COLO668 (cell line): ENCODE measurements around the gene FAAH2.
"Not testable (repeated sequence)": the region's sequence is repeated elsewhere in the genome, so short reads cannot be mapped to it uniquely, and the experiment has no call there.

Experiments used
- DNase-seq: peaks from one replicate; lab custom pipeline; 2025; ENCODE audit not compliant: unreplicated experiment; lab: John Stamatoyannopoulos, UW

The FAAH2 gene

DNA sequence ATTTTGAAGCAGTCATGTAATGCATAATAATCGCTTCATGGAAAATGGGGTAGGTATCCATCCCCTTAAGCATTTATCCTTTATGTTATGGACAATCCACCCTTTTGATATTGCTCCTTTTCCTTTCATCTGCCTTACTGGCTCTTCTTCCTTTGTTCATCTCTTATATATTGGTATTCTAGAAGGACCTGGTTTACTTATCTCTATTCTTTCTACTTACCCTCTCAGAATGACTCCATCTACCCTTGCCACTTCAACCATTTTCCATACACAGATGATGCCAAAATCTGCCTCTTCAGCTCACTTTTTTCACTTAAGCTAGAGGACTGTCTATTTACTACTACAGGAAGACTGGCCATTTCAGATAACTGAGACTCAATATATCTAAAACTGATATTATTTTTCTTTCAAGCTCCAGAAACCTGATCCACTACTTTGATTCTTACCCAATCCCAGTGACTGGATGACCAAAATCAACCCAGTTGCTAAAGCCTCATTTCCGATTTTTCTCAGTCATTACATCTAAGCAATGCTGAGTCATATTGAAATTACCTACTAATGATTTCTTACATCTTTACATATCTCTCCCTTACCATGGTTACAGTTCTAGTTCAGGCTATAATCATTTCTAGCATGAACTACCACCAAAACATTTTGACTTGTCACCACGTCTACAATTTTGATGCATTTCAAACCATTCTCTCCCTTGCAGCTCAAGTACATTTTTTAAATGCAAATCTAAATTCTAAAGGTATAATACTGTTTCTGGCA, 93.7 kb downstream of the FAAH2 start:
- DNase-seq: no peak

DNA sequence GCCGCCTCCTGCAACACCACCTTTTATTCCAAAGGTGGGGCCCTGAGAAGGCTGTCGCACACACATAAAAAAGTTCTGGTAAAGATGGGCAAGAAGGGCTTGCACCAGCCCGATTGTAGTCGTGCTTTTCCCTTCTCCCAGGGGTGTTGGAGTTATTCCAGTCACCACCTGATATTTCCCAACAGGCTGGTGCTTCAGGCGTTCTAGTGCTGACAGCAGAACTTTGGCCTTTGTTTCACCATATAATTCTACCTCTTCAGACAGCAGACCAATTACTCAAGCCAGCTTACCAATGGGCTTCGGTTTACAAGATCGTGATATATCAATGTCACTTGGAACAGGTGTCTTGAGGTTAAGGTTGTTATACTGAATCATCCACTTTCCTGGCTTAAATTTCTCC, 107.7 kb downstream of the FAAH2 start:
- not testable (repeated sequence) for DNase-seq

DNA sequence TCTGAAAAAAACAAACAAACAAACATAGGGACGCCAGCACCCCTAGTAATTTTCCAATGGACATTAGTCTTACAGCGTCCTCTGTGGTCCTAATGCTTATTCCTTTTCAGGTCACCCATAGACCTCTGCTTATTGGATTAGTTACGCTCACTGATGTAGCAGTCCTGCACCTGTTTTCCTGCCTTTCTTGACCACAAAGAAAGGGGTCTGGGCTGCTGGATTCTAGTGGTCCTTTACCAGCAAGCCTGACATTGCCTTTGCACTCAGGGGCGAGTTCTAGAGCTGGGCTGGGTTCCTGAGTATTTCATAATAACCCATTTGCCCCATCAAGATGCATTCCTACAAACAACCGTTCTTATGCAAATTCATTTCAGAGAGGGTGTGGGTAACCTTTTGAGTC, 116.7 kb downstream of the FAAH2 start:
- not testable (repeated sequence) for DNase-seq

DNA sequence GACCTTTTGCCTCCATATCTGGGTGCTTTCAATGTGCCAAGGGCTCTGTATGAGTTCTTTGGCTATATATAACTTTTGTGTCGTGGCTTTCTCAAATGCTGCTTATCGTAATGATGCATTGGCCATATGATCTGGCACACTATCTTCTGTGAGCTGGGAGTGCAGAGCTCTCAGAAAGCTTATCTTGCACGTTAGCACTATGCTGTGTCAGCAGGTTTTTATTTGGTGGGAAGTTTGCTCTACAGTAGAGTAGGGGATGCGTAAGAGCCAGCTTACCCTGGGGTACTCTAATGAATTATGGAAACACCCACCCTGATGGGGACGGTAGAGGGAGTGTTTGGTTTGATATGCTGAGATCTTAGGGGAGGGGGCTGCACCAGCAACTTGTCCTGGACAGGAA, 119.6 kb downstream of the FAAH2 start:
- DNase-seq: no peak

DNA sequence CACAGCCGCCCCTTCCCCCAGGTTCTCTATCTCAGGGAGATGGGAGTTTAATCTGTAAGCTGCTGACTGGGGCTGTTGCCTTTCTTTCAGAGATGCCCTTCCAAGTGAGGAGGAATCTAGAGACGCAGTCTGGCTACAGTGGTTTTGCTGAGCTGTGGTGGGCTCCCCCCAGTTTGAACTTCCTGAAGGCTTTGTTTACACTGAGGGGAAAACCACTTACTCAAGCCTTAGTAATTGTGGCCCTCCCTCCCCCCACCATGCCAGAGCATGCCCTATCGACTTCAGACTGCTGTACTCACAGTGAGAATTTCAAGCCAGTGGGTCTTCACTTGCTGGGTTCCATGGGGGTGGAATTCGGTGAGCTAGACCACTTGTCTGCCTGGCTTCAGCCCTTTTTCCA, 131.3 kb downstream of the FAAH2 start:
- no peak for DNase-seq

DNA sequence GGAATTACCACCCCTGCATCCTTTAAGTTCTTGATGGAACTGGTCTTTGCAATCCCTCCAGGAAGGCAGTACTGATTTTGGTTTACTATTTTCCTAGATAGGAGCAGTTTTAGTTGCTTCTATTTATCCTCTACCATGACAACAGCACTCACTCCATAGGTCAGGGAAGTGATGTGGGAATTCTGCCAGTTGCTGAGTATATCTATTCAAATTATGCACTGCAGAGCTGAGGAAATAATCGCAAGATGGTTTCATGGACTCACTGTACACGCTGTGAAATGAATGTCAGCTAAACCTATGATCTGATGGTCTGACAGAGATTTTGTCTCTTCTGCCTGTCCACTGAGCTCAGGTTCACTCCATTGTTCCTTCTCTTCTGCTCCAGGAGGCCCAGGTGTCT, 135.8 kb downstream of the FAAH2 start:
- no peak for DNase-seq

DNA sequence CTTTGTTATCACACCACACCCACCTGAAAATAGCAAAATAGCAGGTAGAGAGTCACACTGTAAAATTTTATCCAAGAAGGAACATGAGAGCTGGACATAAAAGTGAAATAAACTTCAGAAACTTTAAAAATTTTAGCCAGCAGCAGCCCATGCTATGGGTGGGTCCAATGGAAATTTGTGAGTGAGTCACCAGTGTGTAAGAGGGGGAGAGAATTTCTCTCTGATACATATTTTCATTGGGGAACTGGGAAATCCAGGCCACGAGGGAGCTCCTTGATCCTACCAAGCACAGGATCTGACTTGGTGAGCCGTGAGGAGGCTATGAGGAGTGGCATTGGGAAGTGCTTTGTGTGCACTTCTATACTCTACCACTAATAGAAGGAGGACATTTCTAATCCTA, 136.3 kb downstream of the FAAH2 start:
- no peak for DNase-seq

DNA sequence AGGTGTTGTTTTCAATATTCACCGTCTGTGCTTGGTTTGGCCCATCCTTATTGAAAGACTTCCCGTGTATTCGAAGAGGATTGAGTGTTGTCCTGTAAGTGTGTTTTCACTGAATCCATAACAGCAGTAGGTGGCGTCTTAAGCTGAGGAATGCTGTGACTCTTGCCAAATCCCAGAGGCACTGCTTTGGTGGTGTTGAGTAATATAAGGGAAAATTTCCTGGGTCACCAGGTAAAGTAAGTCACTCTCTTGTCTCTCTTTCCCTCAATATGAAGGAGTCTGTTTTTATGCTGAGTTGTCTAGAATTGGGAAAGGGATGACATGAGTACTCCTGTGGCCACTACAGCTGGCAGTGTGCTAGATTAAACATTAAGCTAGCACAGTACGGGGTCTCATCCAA, 158.6 kb downstream of the FAAH2 start:
- DNase-seq: no peak

DNA sequence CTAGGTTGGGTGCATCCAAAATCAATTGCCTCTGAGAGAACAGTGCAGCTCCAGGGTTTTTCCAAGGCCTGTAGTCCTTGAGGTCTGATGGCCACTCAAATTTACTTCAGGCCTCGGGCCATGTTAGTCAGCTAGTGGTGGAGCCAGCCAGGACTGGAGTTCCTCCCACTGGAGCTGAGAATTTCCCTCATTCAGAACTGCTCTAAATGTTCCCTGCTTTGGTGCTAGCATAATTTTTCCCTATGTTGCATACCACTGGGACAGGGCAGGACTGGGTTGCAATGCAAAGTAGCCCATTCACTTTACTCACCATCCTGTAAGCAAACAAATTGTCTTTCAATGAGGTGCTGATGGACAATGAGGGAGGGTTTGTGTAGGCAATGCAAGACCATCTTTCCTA, 159.3 kb downstream of the FAAH2 start:
- DNase-seq: no peak

DNA sequence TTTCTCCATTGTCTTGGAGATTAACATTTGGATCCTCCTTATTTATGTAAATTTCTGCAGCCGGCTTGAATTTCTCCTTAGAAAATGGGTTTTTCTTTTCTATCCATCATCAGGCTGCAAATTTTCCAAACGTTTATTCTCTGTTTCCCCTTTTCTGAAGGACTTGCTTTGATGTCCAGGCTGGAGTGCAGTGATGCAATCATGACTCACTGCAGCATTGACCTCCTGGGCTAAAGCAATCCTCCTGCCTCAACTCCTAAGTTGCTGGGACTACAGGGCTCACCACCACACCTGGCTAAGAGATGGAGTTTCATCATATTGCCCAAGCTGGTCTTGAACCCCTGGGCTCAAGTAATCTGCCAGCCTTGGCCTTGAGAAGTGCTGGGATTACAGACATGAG, 161.3 kb downstream of the FAAH2 start:
- no peak for DNase-seq

DNA sequence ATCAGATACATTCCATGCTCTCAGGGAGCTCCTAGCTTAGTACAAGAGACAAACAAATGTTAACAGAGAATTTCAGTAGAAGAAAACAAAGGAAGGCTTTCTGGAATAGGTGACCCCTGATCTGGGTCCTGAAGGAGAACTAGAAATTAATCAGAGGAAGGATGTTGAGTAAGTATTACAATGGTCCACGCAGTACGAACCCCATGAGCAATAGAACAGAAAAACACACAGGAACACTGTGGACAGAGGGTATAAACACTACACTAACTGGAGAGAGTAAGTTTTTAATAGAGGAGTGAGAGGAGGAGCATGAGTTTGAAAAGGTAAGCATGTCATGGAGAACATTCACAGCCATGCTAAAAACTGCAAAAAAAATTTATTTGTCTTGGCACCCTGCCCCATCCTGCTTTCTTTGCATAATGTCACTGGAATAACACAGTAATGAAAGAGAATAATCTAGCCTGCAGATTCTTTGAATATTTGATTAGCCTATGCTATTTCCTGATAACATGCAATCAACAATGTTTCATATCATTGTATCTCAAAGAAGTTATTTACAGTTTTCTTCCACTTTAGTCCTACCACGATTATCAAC, 165.0 kb downstream of the FAAH2 start:
- DNase-seq: no peak

DNA sequence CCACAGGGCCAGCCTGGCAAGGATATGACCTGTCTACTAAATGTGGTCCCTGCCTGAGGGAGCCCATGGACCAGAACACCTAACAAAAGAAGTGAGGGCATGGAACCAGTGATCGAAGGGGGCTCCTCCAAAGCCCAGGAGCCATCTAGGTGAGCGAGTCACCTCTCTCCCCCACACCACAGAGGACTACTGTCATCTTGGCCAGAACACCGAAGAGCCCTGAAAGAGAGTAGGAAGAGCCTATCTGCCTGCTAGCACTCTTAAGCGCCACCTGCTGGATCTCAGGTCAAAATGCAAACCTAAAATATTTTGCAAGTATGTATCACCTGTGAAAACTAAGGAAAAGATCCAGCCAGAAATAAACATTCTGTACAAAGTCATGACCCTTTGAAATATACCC, 167.4 kb downstream of the FAAH2 start:
- DNase-seq: peak; percentile 5

DNA sequence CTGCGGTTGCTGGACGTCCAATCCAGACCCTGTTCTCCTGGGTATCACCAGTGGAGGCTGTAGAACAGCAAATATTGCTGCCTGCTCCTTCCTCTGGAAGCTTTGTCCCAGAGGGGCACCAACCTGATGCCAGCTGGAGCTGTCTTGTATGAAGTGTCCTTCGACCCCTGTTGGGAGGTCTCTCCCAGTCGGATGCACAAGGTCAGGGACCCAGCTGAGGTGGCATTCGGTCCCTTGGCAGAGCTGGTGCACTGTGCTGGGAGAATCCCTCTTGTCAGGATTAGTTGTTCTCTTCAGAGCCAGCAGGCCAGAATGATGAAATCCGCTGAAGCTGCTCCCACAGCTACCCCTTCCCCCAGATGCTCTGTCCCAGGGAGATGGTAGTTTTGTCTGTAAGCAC, 195.0 kb downstream of the FAAH2 start:
- no peak for DNase-seq

DNA sequence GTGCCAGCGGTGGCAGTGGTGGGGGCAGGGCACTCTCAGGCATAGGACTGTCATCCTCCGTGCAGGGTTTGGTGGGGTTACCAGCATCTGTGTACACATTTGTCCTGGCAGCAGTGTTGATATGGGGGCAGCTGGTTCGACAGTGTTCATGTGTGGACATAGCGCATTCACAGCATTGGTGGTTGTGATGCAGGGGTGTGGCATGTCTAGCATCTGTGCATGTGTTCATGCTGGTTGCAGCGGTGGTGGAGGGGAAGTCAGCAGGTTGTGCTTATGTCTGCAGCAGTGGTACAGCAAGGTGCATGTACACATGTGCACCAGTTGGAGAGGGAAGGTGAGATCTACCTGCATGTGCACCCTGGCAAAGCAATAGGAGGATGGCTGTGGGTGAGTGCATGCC, 230.0 kb downstream of the FAAH2 start:
- no peak for DNase-seq

DNA sequence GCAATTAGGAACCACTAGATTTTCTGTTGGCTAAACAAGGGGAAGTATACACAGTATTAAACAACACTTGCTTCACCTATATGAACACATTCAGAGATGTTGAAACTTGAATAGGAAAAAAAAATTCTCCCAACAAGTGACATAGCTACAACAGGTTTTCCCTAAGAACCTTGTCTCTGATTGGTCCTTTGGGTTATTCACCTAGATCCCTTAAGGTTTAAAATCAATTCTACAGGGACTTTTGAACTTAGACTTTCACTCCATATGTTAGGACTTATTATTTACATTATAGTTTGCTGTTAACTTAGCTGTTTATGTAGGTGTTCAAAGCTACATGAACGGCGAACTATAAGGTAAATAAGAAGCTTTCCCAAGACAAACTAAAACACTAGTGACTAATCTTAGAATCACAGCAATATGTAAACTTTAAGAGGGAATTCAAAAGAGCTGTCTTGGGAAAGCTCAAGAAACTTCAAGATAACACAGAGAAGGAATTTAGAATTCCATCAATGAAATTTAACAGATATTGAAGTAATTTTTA, 233.1 kb downstream of the FAAH2 start:
- no peak for DNase-seq

DNA sequence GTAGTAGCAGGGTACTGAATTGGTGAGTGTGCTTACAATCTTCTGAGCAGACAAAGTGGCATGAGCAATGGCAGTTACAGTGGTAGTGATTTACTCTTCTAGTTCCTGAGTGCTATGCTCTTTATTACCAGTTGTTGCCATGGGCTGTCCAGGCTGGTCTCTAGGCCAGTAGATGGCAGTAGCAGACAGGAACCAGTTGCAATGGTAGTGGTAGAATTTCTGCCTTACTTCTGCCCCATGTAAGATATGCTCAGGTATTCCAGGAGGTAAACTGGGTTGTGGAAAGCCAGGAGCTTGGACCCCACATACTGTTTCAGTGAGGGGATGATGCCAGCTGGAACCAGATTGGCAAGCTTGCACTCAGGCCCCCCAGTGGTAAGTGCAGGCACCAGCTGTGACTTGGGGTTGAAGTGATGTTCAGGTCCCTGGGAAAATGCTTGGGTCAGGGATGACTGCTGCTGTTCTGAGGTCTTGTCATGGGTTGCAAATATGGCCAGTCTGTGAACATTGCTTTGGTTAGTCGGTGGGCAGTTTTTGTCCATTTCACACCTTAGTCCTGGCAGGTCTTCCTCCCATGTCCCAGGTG, 242.3 kb downstream of the FAAH2 start:
- peak; percentile 18 for DNase-seq
